Measurements from ENCODE around the gene B4GALT6. TPM values are rescaled to one million over a fixed set of nuclear protein-coding genes. Genes with fewer than 3 reads are reported as not detected.

The B4GALT6 gene
- total RNA-seq, 5 donors from 2014 or later (not counting 1 experiment from before 2014, with no cell fraction given) = 0.25 to 1.5 (median 1.2) TPM

- no peak overlapping the region for H3K27ac Mint-ChIP-seq
- ChIA-PET POLR2A (interaction anchor here in 1 of 2 donors (0.7 kb wide), 1 partner anchor 100 kb away, joined by 3 read pairs; no protein-coding TSS in a partner anchor), CTCF (interaction anchor here (0.6 to 2.4 kb wide), 3 partner anchors 86 to 166 kb away, joined by 6 to 15 read pairs (median 11); no protein-coding TSS in a partner anchor)
Measured at GRCh38 chr18:31722369-31722957, 38.1 kb upstream of the B4GALT6 start.

GRCh38 chr18:31721601-31722000 is 37.2 kb upstream of the B4GALT6 start:
- Histone ChIP-seq H3K4me1 (ENCODE audit: control insufficient read depth in 1 of 2, extremely low read depth in 1 of 2, insufficient read depth in 2 of 2, low read length in 2 of 2) (no peaks in the 10 kb centered on the region), H3K9me3 (no peaks in the 10 kb centered on the region), H3K27me3 (replicated peaks in 1 of 2; ENCODE audit: control insufficient read depth in 2 of 2, extremely low read depth in 1 of 2, insufficient read depth in 2 of 2, low read length in 1 of 2) (peaks cover 0 to 27% of the 10 kb centered on the region in 2 experiments), H3K27ac (ENCODE audit: low read length) (no peak overlapping the region), H3K36me3 (ENCODE audit: control insufficient read depth in 2 of 2, extremely low read depth in 1 of 2, insufficient read depth in 1 of 2, low read length in 1 of 2) (no peaks in the 10 kb centered on the region), H3K4me3 (ENCODE audit: control insufficient read depth in 1 of 2, extremely low read depth in 1 of 2, low read length in 1 of 2) (no peak overlapping the region)
- no peak for ATAC-seq (replicated peaks in 1 of 4)
- Mint-ChIP-seq H3K27ac (no peak overlapping the region), H3K4me3 (no peak overlapping the region), H3K27me3 (peaks cover 19 to 34% of the 10 kb centered on the region in 2 donors), H3K4me1 (peaks cover 4 to 7% (median 5%) of the 10 kb centered on the region in 3 donors), H3K9me3 (peaks cover 6 to 11% (median 10%) of the 10 kb centered on the region in 3 donors), H3K36me3 (no peaks in the 10 kb centered on the region)
- 54% methylated on average over 2 of the region's 3 CpGs for WGBS (ENCODE audit: insufficient coverage)
- POLR2A ChIA-PET = no interaction called here
- no peak for DNase-seq
- CTCF ChIA-PET = interaction anchor here (0.6 to 2.4 kb wide), 4 partner anchors 85 to 859 kb away, joined by 5 to 15 read pairs (median 8); no protein-coding TSS in a partner anchor

More at GRCh38 chr18:31722369-31722957, 38.1 kb upstream of the B4GALT6 start:
- peaks cover 22 to 38% of the 10 kb centered on the region in 2 donors for H3K27me3 Mint-ChIP-seq
- Histone ChIP-seq H3K4me3 (ENCODE audit: control insufficient read depth in 1 of 2, extremely low read depth in 1 of 2, low read length in 1 of 2) (no peak overlapping the region), H3K36me3 (ENCODE audit: control insufficient read depth in 2 of 2, extremely low read depth in 1 of 2, insufficient read depth in 1 of 2, low read length in 1 of 2) (no peaks in the 10 kb centered on the region), H3K4me1 (ENCODE audit: control insufficient read depth in 1 of 2, extremely low read depth in 1 of 2, insufficient read depth in 2 of 2, low read length in 2 of 2) (no peaks in the 10 kb centered on the region), H3K27me3 (replicated peaks in 1 of 2; ENCODE audit: control insufficient read depth in 2 of 2, extremely low read depth in 1 of 2, insufficient read depth in 2 of 2, low read length in 1 of 2) (peaks cover 0 to 27% of the 10 kb centered on the region in 2 experiments), H3K27ac (ENCODE audit: low read length) (no peak overlapping the region), H3K9me3 (no peaks in the 10 kb centered on the region)
- WGBS (ENCODE audit: insufficient coverage) = 0% methylated on average over 2 of the region's 7 CpGs
- ATAC-seq (replicated peaks in 1 of 4) = peak; percentile 65 to 84 (median 72)
- peak in 34 of 35 experiments; percentile 17 to 81 (median 54) for DNase-seq
- H3K4me1 Mint-ChIP-seq = peaks cover 4 to 7% (median 5%) of the 10 kb centered on the region in 3 donors
- H3K4me3 Mint-ChIP-seq = no peak overlapping the region
- no peaks in the 10 kb centered on the region for H3K36me3 Mint-ChIP-seq
- H3K9me3 Mint-ChIP-seq = peaks cover 6 to 11% (median 10%) of the 10 kb centered on the region in 3 donors

GRCh38 chr18:31720867-31721266 is 36.5 kb upstream of the B4GALT6 start:
- Histone ChIP-seq H3K4me1 (ENCODE audit: control insufficient read depth in 1 of 2, extremely low read depth in 1 of 2, insufficient read depth in 2 of 2, low read length in 2 of 2) (no peaks in the 10 kb centered on the region), H3K9me3 (no peaks in the 10 kb centered on the region), H3K27ac (ENCODE audit: low read length) (no peak overlapping the region), H3K27me3 (replicated peaks in 1 of 2; ENCODE audit: control insufficient read depth in 2 of 2, extremely low read depth in 1 of 2, insufficient read depth in 2 of 2, low read length in 1 of 2) (peaks cover 0 to 24% of the 10 kb centered on the region in 2 experiments), H3K36me3 (ENCODE audit: control insufficient read depth in 2 of 2, extremely low read depth in 1 of 2, insufficient read depth in 1 of 2, low read length in 1 of 2) (no peaks in the 10 kb centered on the region), H3K4me3 (ENCODE audit: control insufficient read depth in 1 of 2, extremely low read depth in 1 of 2, low read length in 1 of 2) (no peak overlapping the region)
- Mint-ChIP-seq H3K9me3 (peaks cover 6 to 11% (median 10%) of the 10 kb centered on the region in 3 donors), H3K27ac (no peak overlapping the region), H3K4me1 (peaks cover 4 to 7% (median 5%) of the 10 kb centered on the region in 3 donors), H3K27me3 (peaks cover 16 to 29% of the 10 kb centered on the region in 2 donors), H3K36me3 (no peaks in the 10 kb centered on the region), H3K4me3 (no peak overlapping the region)
- CTCF ChIA-PET = no interaction called here
- 88% methylated on average over 2 of the region's 7 CpGs for WGBS (ENCODE audit: insufficient coverage)
- no peak for DNase-seq
- ATAC-seq (replicated peaks in 1 of 4) = no peak
- POLR2A ChIA-PET = no interaction called here

- DNase-seq = no peak
- Histone ChIP-seq H3K9me3 (no peaks in the 10 kb centered on the region), H3K4me3 (ENCODE audit: control insufficient read depth in 1 of 2, extremely low read depth in 1 of 2, low read length in 1 of 2) (no peak overlapping the region), H3K4me1 (ENCODE audit: control insufficient read depth in 1 of 2, extremely low read depth in 1 of 2, insufficient read depth in 2 of 2, low read length in 2 of 2) (no peaks in the 10 kb centered on the region), H3K27me3 (replicated peaks in 1 of 2; ENCODE audit: control insufficient read depth in 2 of 2, extremely low read depth in 1 of 2, insufficient read depth in 2 of 2, low read length in 1 of 2) (peaks cover 0 to 14% of the 10 kb centered on the region in 2 experiments), H3K36me3 (ENCODE audit: control insufficient read depth in 2 of 2, extremely low read depth in 1 of 2, insufficient read depth in 1 of 2, low read length in 1 of 2) (no peaks in the 10 kb centered on the region), H3K27ac (ENCODE audit: low read length) (no peak overlapping the region)
- no peak overlapping the region for H3K4me3 Mint-ChIP-seq
- ChIA-PET POLR2A (no interaction called here), CTCF (interaction anchor here in 1 of 2 donors (0.6 kb wide), 1 partner anchor 163 kb away, joined by 3 read pairs; no protein-coding TSS in a partner anchor)
- H3K36me3 Mint-ChIP-seq = no peaks in the 10 kb centered on the region
- no peak for ATAC-seq (replicated peaks in 1 of 4)
- WGBS (ENCODE audit: insufficient coverage) = 77% methylated on average over 3 of the region's 7 CpGs
- H3K9me3 Mint-ChIP-seq = peaks cover 6 to 11% (median 10%) of the 10 kb centered on the region in 3 donors
- H3K4me1 Mint-ChIP-seq = peaks cover 3 to 6% (median 4%) of the 10 kb centered on the region in 3 donors
- H3K27ac Mint-ChIP-seq = no peak overlapping the region
- H3K27me3 Mint-ChIP-seq = peaks cover 6 to 16% of the 10 kb centered on the region in 2 donors
Measured at GRCh38 chr18:31719363-31720006, 35.1 kb upstream of the B4GALT6 start.

- Mint-ChIP-seq H3K4me3 (no peak overlapping the region), H3K27ac (no peak overlapping the region), H3K4me1 (no peaks in the 10 kb centered on the region), H3K27me3 (peaks cover 0 to 8% of the 10 kb centered on the region in 2 donors), H3K9me3 (peaks cover 6 to 11% (median 10%) of the 10 kb centered on the region in 3 donors), H3K36me3 (no peaks in the 10 kb centered on the region)
- H3K27ac ChIP-seq (ENCODE audit: low read length) = no peak overlapping the region
- no peaks in the 10 kb centered on the region for H3K9me3 ChIP-seq
- no CpG with 5 or more reads among the region's 3 CpGs for WGBS (ENCODE audit: insufficient coverage)
- no peaks in the 10 kb centered on the region for H3K4me1 ChIP-seq (ENCODE audit: control insufficient read depth in 1 of 2, extremely low read depth in 1 of 2, insufficient read depth in 2 of 2, low read length in 2 of 2)
- ChIA-PET CTCF (no interaction called here), POLR2A (no interaction called here)
- peaks cover 0 to 3% of the 10 kb centered on the region in 2 experiments for H3K27me3 ChIP-seq (replicated peaks in 1 of 2; ENCODE audit: control insufficient read depth in 2 of 2, extremely low read depth in 1 of 2, insufficient read depth in 2 of 2, low read length in 1 of 2)
- no peak for DNase-seq
- ATAC-seq (replicated peaks in 1 of 4) = no peak
- no peak overlapping the region for H3K4me3 ChIP-seq (ENCODE audit: control insufficient read depth in 1 of 2, extremely low read depth in 1 of 2, low read length in 1 of 2)
- no peaks in the 10 kb centered on the region for H3K36me3 ChIP-seq (ENCODE audit: control insufficient read depth in 2 of 2, extremely low read depth in 1 of 2, insufficient read depth in 1 of 2, low read length in 1 of 2)
Measured at GRCh38 chr18:31718386-31718785, 34.0 kb upstream of the B4GALT6 start.

- ChIA-PET CTCF (interaction anchor here in 1 of 2 donors (0.5 kb wide), 1 partner anchor 450 kb away, joined by 3 read pairs; no protein-coding TSS in a partner anchor), POLR2A (no interaction called here)
- H3K4me3 ChIP-seq (ENCODE audit: control insufficient read depth in 1 of 2, extremely low read depth in 1 of 2, low read length in 1 of 2) = no peak overlapping the region
- no peak for ATAC-seq (replicated peaks in 1 of 4)
- peaks cover 6 to 11% (median 10%) of the 10 kb centered on the region in 3 donors for H3K9me3 Mint-ChIP-seq
- H3K27ac ChIP-seq (ENCODE audit: low read length) = no peak overlapping the region
- H3K27ac Mint-ChIP-seq = no peak overlapping the region
- H3K4me1 Mint-ChIP-seq = no peaks in the 10 kb centered on the region
- H3K27me3 Mint-ChIP-seq = no peaks in the 10 kb centered on the region
- no peaks in the 10 kb centered on the region for H3K36me3 ChIP-seq (ENCODE audit: control insufficient read depth in 2 of 2, extremely low read depth in 1 of 2, insufficient read depth in 1 of 2, low read length in 1 of 2)
- H3K9me3 ChIP-seq = no peaks in the 10 kb centered on the region
- no peaks in the 10 kb centered on the region for H3K27me3 ChIP-seq (replicated peaks in 1 of 2; ENCODE audit: control insufficient read depth in 2 of 2, extremely low read depth in 1 of 2, insufficient read depth in 2 of 2, low read length in 1 of 2)
- no peaks in the 10 kb centered on the region for H3K36me3 Mint-ChIP-seq
- H3K4me3 Mint-ChIP-seq = no peak overlapping the region
- WGBS (ENCODE audit: insufficient coverage) = no CpG with 5 or more reads among the region's 3 CpGs
- H3K4me1 ChIP-seq (ENCODE audit: control insufficient read depth in 1 of 2, extremely low read depth in 1 of 2, insufficient read depth in 2 of 2, low read length in 2 of 2) = no peaks in the 10 kb centered on the region
- DNase-seq = no peak
Measured at GRCh38 chr18:31716362-31716761, 32.0 kb upstream of the B4GALT6 start.

Measured in T-cell (primary cell).